K562 treated with DMSO at 1 percent for 12 hours (cell line): ENCODE measurements around the gene IGFN1. TPM values are rescaled to one million over a fixed set of nuclear protein-coding genes. Genes with fewer than 3 reads are reported as not detected.

Experiments
- total RNA-seq: library from RNA; unstranded; fragments of 300-600 nt; gene quantifications from 2 replicates; pipeline ENCODE4 v1.2.3, GENCODE V29; 2022; ENCODE audit not compliant: insufficient read depth

The IGFN1 gene
- total RNA-seq = not detected in 2 replicates

GRCh38 chr1:201190624-201191051, at the start of gene IGFN1:
Gene IGFN1, plus strand, starts transcription at chr1:201190824. Its CDS starts 2,470 bp downstream, at chr1:201193294.

DNA sequence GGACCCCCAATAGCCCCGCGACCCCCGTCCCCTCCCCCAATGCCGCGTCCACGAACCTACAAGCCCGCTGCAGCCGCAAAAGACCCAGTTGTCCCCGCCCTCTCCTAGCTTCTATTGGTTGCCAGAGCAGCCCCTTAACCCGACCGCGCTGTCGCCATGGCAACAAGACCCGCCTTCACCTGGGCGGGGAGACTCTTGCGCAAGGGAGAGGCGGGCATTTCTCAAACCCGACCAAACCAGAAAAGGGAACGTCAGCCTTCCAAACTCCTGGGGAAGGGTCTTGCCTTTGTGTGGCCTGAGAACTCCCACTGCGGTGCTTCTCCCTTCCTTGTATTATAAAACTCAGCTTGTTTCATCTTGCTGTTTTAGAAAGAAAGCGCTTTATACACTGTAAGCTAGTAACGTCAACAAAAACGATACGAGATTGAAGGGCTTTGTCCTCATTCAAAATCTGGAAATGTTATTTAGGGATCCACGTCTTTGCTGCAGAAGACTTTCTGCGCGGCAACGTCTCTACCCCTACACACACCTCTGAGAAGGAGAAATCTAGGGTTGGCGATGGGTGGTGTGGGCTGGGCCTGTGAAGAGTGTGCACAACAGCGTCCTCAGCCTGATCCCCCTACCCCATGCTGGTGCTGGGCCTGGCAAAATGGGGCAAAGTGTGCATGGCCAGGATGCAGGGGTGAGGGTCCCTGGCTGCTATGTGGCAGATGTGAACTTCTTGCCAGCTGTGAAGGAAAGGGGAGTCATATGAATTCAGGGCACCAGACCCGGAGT, 36.0 kb upstream of the IGFN1 start, which contains the start of gene TMEM9:
TSS of gene TMEM9 (minus strand) at position 86 of the 777 bp plus-strand sequence. CDS start 551 bp downstream, outside the sequence.

Other genes with a start within 250 kb of the IGFN1 start
- gene KIF21B, start 167.1 kb upstream of the IGFN1 start, total RNA-seq = 2.7 and 11.1 TPM in 2 replicates
- not detected in 2 replicates for gene CACNA1S, start 78.4 kb upstream of the IGFN1 start, total RNA-seq
- not detected in 2 replicates for gene ASCL5, start 63.6 kb upstream of the IGFN1 start, total RNA-seq
- 112 and 116 TPM in 2 replicates for gene TMEM9, start 36.4 kb upstream of the IGFN1 start, total RNA-seq
- not detected in 2 replicates for gene PKP1, start 92.7 kb downstream of the IGFN1 start, total RNA-seq
- not detected in 2 replicates for gene TNNT2, start 186.9 kb downstream of the IGFN1 start, total RNA-seq
- gene LAD1, start 208.5 kb downstream of the IGFN1 start, total RNA-seq = not detected in 2 replicates
- gene TNNI1, start 230.9 kb downstream of the IGFN1 start, total RNA-seq = not detected in 2 replicates